ENCODE data around the gene HHATL. TPM values are rescaled to one million over a fixed set of nuclear protein-coding genes. Genes with fewer than 3 reads are reported as not detected.

The HHATL gene
- not detected in 2 replicates for total RNA-seq

GRCh38 chr3:42702066-42702951 is at the start of gene HHATL:
TSS of gene HHATL (minus strand) at chr3:42702798. CDS start at chr3:42700826, 1,972 bp downstream.

GRCh38 chr3:42685363-42685881 is 17.2 kb downstream of the HHATL start, which contains the start of gene KLHL40:
TSS of gene KLHL40 (plus strand) at chr3:42685537. CDS start at chr3:42685619, 82 bp downstream.

GRCh38 chr3:42653560-42654330 is 48.9 kb downstream of the HHATL start, which contains the start of gene ZBTB47:
TSS of gene ZBTB47 (plus strand) at chr3:42653697. CDS start at chr3:42658356, 4,659 bp downstream.

Other genes starting within 250 kb of the HHATL start
- gene VIPR1, start 200.2 kb downstream of the HHATL start, total RNA-seq = not detected in 2 replicates
- 65.6 and 72.2 TPM in 2 replicates for gene SEC22C, start 120.8 kb downstream of the HHATL start, total RNA-seq
- 19.6 and 22.6 TPM in 2 replicates for gene SS18L2, start 111.9 kb downstream of the HHATL start, total RNA-seq
- gene NKTR, start 102.1 kb downstream of the HHATL start, total RNA-seq = 106 and 116 TPM in 2 replicates
- 29.2 and 33.2 TPM in 2 replicates for gene ZBTB47, start 49.1 kb downstream of the HHATL start, total RNA-seq
- not detected in 2 replicates for gene KLHL40, start 17.3 kb downstream of the HHATL start, total RNA-seq
- gene CCDC13, start 70.5 kb upstream of the HHATL start, total RNA-seq = 0.91 and 0.97 TPM in 2 replicates
- 128 and 146 TPM in 2 replicates for gene HIGD1A, start 101.7 kb upstream of the HHATL start, total RNA-seq
- gene ACKR2, start 106.6 kb upstream of the HHATL start, total RNA-seq = 0.13 and 0.32 TPM in 2 replicates
- gene CYP8B1, start 173.1 kb upstream of the HHATL start, total RNA-seq = not detected in 2 replicates
- gene ZNF662, start 203.3 kb upstream of the HHATL start, total RNA-seq = 5.2 and 8.5 TPM in 2 replicates